Ascending aorta (tissue), 2 donors: Measurements from ENCODE around the gene MIEN1. TPM values are rescaled to one million over a fixed set of nuclear protein-coding genes. Genes with fewer than 3 reads are reported as not detected.
"Not testable (repeated sequence)": the region's sequence is repeated elsewhere in the genome, so short reads cannot be mapped to it uniquely, and the experiment has no call there.

Source experiments
- DNase-seq, 2 donors: peaks; one replicate each; pipeline ENCODE4 v3.0.0-alpha.2; 2019; ENCODE audit warnings: low spot score in 2 of 2
- H3K27ac ChIP-seq, 2 donors: fragments of 200-600 bp; sonication (generic); one replicate each; pipeline ENCODE4 v1.5.1; 2016 to 2017; ENCODE audit warnings: mild to moderate bottlenecking in 1 of 2
- H3K27me3 ChIP-seq: fragments of 200-600 bp; sonication (generic); one replicate; pipeline ENCODE4 v1.5.1; 2017
- H3K36me3 ChIP-seq, 2 donors: fragments of 200-600 bp; sonication (generic); one replicate each; pipeline ENCODE4 v1.5.1; 2016
- H3K4me1 ChIP-seq, 2 donors: fragments of 200-600 bp; sonication (generic); one replicate each; pipeline ENCODE4 v1.5.1; 2016 to 2017; ENCODE audit warnings: mild to moderate bottlenecking in 1 of 2
- H3K4me3 ChIP-seq, 2 donors: fragments of 200-600 bp; sonication (generic); one replicate each; pipeline ENCODE4 v1.5.1; 2016 to 2017; ENCODE audit warnings: mild to moderate bottlenecking in 1 of 2
- H3K9me3 ChIP-seq, 2 donors: fragments of 200-600 bp; sonication (generic); one replicate each; pipeline ENCODE4 v1.5.1; 2016
- CTCF ChIP-seq, 3 experiments: fragments of 200-600 bp in 2 of 3; fragments of 450-650 bp in 1 of 3; sonication (generic) in 2 of 3; IDR thresholded peaks; one replicate each; pipeline ENCODE4 v1.5.1; 2016 to 2019; ENCODE audit warnings: antibody characterized with exemption in 3 of 3, mild to moderate bottlenecking in 1 of 3, moderate library complexity in 1 of 3
- intact Hi-C: fragments of 100-400 bp; cut with DNase I; formaldehyde crosslinking; loops from one replicate; pipeline ENCODE4 v1.15.1; 2023
- total RNA-seq: library from RNA; depleted of rRNA; stranded (reverse); fragments of >200 nt; gene quantifications from one replicate; pipeline ENCODE4 v1.1.0, GENCODE V29; 2016

The MIEN1 gene
- total RNA-seq, 1 donor from 2014 or later = 64.2 TPM

GRCh38 chr17:39714234-39714633 lies 16.1 kb downstream of the MIEN1 start:
- Histone ChIP-seq H3K9me3 (no peaks in the 10 kb centered on the region), H3K36me3 (peaks cover 78 to 96% of the 10 kb centered on the region in 2 donors), H3K27me3 (no peaks in the 10 kb centered on the region), H3K27ac (no peak overlapping the region), H3K4me3 (no peak overlapping the region), H3K4me1 (no peaks in the 10 kb centered on the region)
- intact Hi-C loops = no loop called here
- no peak for TF ChIP-seq CTCF (IDR thresholded peaks at IDR 0.05)
- no peak for DNase-seq

GRCh38 chr17:39711851-39712250 lies 18.5 kb downstream of the MIEN1 start:
- intact Hi-C loops = no loop called here

GRCh38 chr17:39711071-39711470 lies 19.3 kb downstream of the MIEN1 start:
- DNase-seq, H3K27ac ChIP-seq, H3K27me3 ChIP-seq, intact Hi-C loops, H3K4me1 ChIP-seq, H3K9me3 ChIP-seq, H3K4me3 ChIP-seq: not testable (repeated sequence)
- H3K36me3 ChIP-seq = peaks cover 82 to 89% of the 10 kb centered on the region in 2 donors

More at GRCh38 chr17:39711851-39712250, 18.5 kb downstream of the MIEN1 start:
- Histone ChIP-seq H3K27me3 (no peaks in the 10 kb centered on the region), H3K36me3 (peaks cover 89 to 96% of the 10 kb centered on the region in 2 donors), H3K4me3 (no peak overlapping the region), H3K27ac (no peak overlapping the region), H3K4me1 (peaks cover 0 to 2% of the 10 kb centered on the region in 2 donors), H3K9me3 (no peaks in the 10 kb centered on the region)
- TF ChIP-seq CTCF (IDR thresholded peaks at IDR 0.05) = no peak
- DNase-seq = no peak

GRCh38 chr17:39709998-39710964 lies 20.1 kb downstream of the MIEN1 start:
- peaks cover 74 to 81% of the 10 kb centered on the region in 2 donors for H3K36me3 ChIP-seq

GRCh38 chr17:39709319-39709997 lies 20.9 kb downstream of the MIEN1 start:
- peaks cover 69 to 72% of the 10 kb centered on the region in 2 donors for H3K36me3 ChIP-seq
- no peak overlapping the region for H3K27ac ChIP-seq
- no peak for DNase-seq

More at GRCh38 chr17:39709998-39710964, 20.1 kb downstream of the MIEN1 start:
- intact Hi-C loops = no loop called here
- no peak for TF ChIP-seq CTCF (IDR thresholded peaks at IDR 0.05)
- Histone ChIP-seq H3K4me3 (no peak overlapping the region), H3K27ac (no peak overlapping the region), H3K9me3 (no peaks in the 10 kb centered on the region), H3K4me1 (peaks cover 7 to 18% of the 10 kb centered on the region in 2 donors), H3K27me3 (no peaks in the 10 kb centered on the region)
- no peak for DNase-seq

More at GRCh38 chr17:39709319-39709997, 20.9 kb downstream of the MIEN1 start:
- no peak for TF ChIP-seq CTCF (IDR thresholded peaks at IDR 0.05)
- Histone ChIP-seq H3K9me3 (no peaks in the 10 kb centered on the region), H3K4me1 (peaks cover 7 to 25% of the 10 kb centered on the region in 2 donors), H3K27me3 (no peaks in the 10 kb centered on the region), H3K4me3 (no peak overlapping the region)
- intact Hi-C loops = no loop called here
